Large intestine (tissue), 3 donors: Measurements from ENCODE around the gene PPFIBP2. TPM values are rescaled to one million over a fixed set of nuclear protein-coding genes. Genes with fewer than 3 reads are reported as not detected.
A peak's percentile ranks its signal among the peaks of the same experiment; 100 is the strongest.

ENCODE experiments used
- DNase-seq, 2 donors: peaks; one replicate each; pipeline versions ENCODE4 v3.0.0 to v3.0.0-alpha.2; 2013
- H3K27ac ChIP-seq: one replicate; pipeline ENCODE4 v1.5.1; 2013; ENCODE audit warnings: low read length
- H3K27me3 ChIP-seq: 2 replicates; pipeline ENCODE4 v1.6.1; 2013; ENCODE audit warnings: low read length; ENCODE audit not compliant: control insufficient read depth, insufficient read depth
- H3K36me3 ChIP-seq: 2 replicates; pipeline ENCODE4 v1.6.1; 2013; ENCODE audit warnings: low read length; ENCODE audit not compliant: control insufficient read depth, insufficient read depth
- H3K4me1 ChIP-seq: one replicate; pipeline ENCODE4 v1.6.1; 2013; ENCODE audit warnings: low read length; ENCODE audit not compliant: control insufficient read depth, insufficient read depth
- H3K4me3 ChIP-seq: one replicate; pipeline ENCODE4 v1.5.1; 2013; ENCODE audit warnings: low read length
- H3K9me3 ChIP-seq: one replicate; pipeline ENCODE4 v1.6.1; 2013; ENCODE audit warnings: mild to moderate bottlenecking, low read depth, low read length, moderate library complexity; ENCODE audit not compliant: control insufficient read depth
- WGBS: methylation state at CpG from one replicate; pipeline ENCODE4 v1.1.5; 2013; ENCODE audit warnings: low lambda C conversion rate; ENCODE audit not compliant: insufficient coverage; 5-methylcytosine and 5-hydroxymethylcytosine counted together
- polyA plus RNA-seq: library from polyadenylated mRNA; unstranded; fragments of 120-200 nt; gene quantifications from one replicate; pipeline ENCODE4 v1.2.1, GENCODE V29; 2013

PPFIBP2 gene
- polyA plus RNA-seq, 1 donor = 73.1 TPM

- H3K36me3 ChIP-seq = peaks cover 2% of the 10 kb centered on the region
- no peaks in the 10 kb centered on the region for H3K4me1 ChIP-seq
- WGBS = no CpG with 5 or more reads among the region's 4 CpGs
- DNase-seq = no peak
- no peaks in the 10 kb centered on the region for H3K27me3 ChIP-seq
- H3K27ac ChIP-seq = no peak overlapping the region
- H3K9me3 ChIP-seq = no peaks in the 10 kb centered on the region
- no peak overlapping the region for H3K4me3 ChIP-seq
Observed at GRCh38 chr11:7547687-7548086, 33.9 kb downstream of the PPFIBP2 start.

- H3K4me1 ChIP-seq = no peaks in the 10 kb centered on the region
- H3K27me3 ChIP-seq = no peaks in the 10 kb centered on the region
- no peaks in the 10 kb centered on the region for H3K9me3 ChIP-seq
- no peak overlapping the region for H3K4me3 ChIP-seq
- DNase-seq = peak; percentile 31 to 45
- H3K36me3 ChIP-seq = peaks cover 2% of the 10 kb centered on the region
- no peak overlapping the region for H3K27ac ChIP-seq
- WGBS = no CpG with 5 or more reads among the region's 7 CpGs
Observed at GRCh38 chr11:7548659-7549274, 35.0 kb downstream of the PPFIBP2 start.

- peaks cover 4% of the 10 kb centered on the region for H3K4me1 ChIP-seq
- H3K27me3 ChIP-seq = no peaks in the 10 kb centered on the region
- DNase-seq = no peak
- no peaks in the 10 kb centered on the region for H3K9me3 ChIP-seq
- no peak overlapping the region for H3K27ac ChIP-seq
- peaks cover 2% of the 10 kb centered on the region for H3K36me3 ChIP-seq
- H3K4me3 ChIP-seq = no peak overlapping the region
- WGBS = no CpG with 5 or more reads among the region's 4 CpGs
Observed at GRCh38 chr11:7549681-7550080, 35.9 kb downstream of the PPFIBP2 start.

GRCh38 chr11:7551571-7551970 is 37.8 kb downstream of the PPFIBP2 start:
- Histone ChIP-seq H3K36me3 (peaks cover 2% of the 10 kb centered on the region), H3K4me3 (no peak overlapping the region), H3K9me3 (no peaks in the 10 kb centered on the region), H3K27me3 (no peaks in the 10 kb centered on the region), H3K27ac (no peak overlapping the region), H3K4me1 (peaks cover 14% of the 10 kb centered on the region)
- no peak for DNase-seq
- WGBS = 71% methylated on average over 1 of the region's 1 CpG

- H3K9me3 ChIP-seq = no peaks in the 10 kb centered on the region
- no peak overlapping the region for H3K27ac ChIP-seq
- H3K4me1 ChIP-seq = peaks cover 14% of the 10 kb centered on the region
- H3K36me3 ChIP-seq = peaks cover 2% of the 10 kb centered on the region
- no peaks in the 10 kb centered on the region for H3K27me3 ChIP-seq
- DNase-seq = no peak
- WGBS = no CpG with 5 or more reads among the region's 4 CpGs
- H3K4me3 ChIP-seq = no peak overlapping the region
Observed at GRCh38 chr11:7552666-7553065, 38.9 kb downstream of the PPFIBP2 start.

- Histone ChIP-seq H3K27ac (no peak overlapping the region), H3K27me3 (no peaks in the 10 kb centered on the region), H3K4me1 (peaks cover 14% of the 10 kb centered on the region), H3K4me3 (no peak overlapping the region), H3K36me3 (no peaks in the 10 kb centered on the region), H3K9me3 (no peaks in the 10 kb centered on the region)
- WGBS = no CpG with 5 or more reads among the region's 7 CpGs
- peak; percentile 31 to 72 for DNase-seq
Observed at GRCh38 chr11:7555052-7555699, 41.4 kb downstream of the PPFIBP2 start.

- DNase-seq = no peak
- no peaks in the 10 kb centered on the region for H3K27me3 ChIP-seq
- no peaks in the 10 kb centered on the region for H3K36me3 ChIP-seq
- H3K9me3 ChIP-seq = no peaks in the 10 kb centered on the region
- no peak overlapping the region for H3K27ac ChIP-seq
- no peak overlapping the region for H3K4me3 ChIP-seq
- H3K4me1 ChIP-seq = peaks cover 14% of the 10 kb centered on the region
Observed at GRCh38 chr11:7558046-7558445, 44.2 kb downstream of the PPFIBP2 start.

- no peak overlapping the region for H3K27ac ChIP-seq
- no peak overlapping the region for H3K4me3 ChIP-seq
- peaks cover 10% of the 10 kb centered on the region for H3K4me1 ChIP-seq
- H3K9me3 ChIP-seq = no peaks in the 10 kb centered on the region
- H3K36me3 ChIP-seq = no peaks in the 10 kb centered on the region
- 75% methylated on average over 2 of the region's 4 CpGs for WGBS
- H3K27me3 ChIP-seq = no peaks in the 10 kb centered on the region
- no peak for DNase-seq
Observed at GRCh38 chr11:7559398-7560283, 45.8 kb downstream of the PPFIBP2 start.

GRCh38 chr11:7561562-7561961 is 47.8 kb downstream of the PPFIBP2 start:
- no CpG with 5 or more reads among the region's 2 CpGs for WGBS
- H3K27me3 ChIP-seq = no peaks in the 10 kb centered on the region
- peaks cover 3% of the 10 kb centered on the region for H3K36me3 ChIP-seq
- H3K4me1 ChIP-seq = no peaks in the 10 kb centered on the region
- H3K9me3 ChIP-seq = no peaks in the 10 kb centered on the region
- H3K4me3 ChIP-seq = no peak overlapping the region
- no peak overlapping the region for H3K27ac ChIP-seq
- no peak for DNase-seq

- no peak overlapping the region for H3K4me3 ChIP-seq
- no peaks in the 10 kb centered on the region for H3K4me1 ChIP-seq
- H3K27ac ChIP-seq = no peak overlapping the region
- DNase-seq = no peak
- H3K9me3 ChIP-seq = no peaks in the 10 kb centered on the region
- no CpG with 5 or more reads among the region's 2 CpGs for WGBS
- no peaks in the 10 kb centered on the region for H3K27me3 ChIP-seq
- peaks cover 3% of the 10 kb centered on the region for H3K36me3 ChIP-seq
Observed at GRCh38 chr11:7563281-7563680, 49.5 kb downstream of the PPFIBP2 start.
